Omental fat pad (tissue), 4 donors: Measurements from ENCODE around the gene HECA. TPM values are rescaled to one million over a fixed set of nuclear protein-coding genes. Genes with fewer than 3 reads are reported as not detected.

Source experiments
- ATAC-seq: fragments of 150-250 bp; one replicate; pipeline ENCODE4 v1.9.1; 2016; ENCODE audit warnings: mild to moderate bottlenecking, moderate library complexity; ENCODE audit not compliant: low FRiP score
- DNase-seq: peaks from one replicate; pipeline ENCODE4 v3.0.0-alpha.2; 2019; ENCODE audit warnings: low spot score
- CTCF ChIP-seq, 3 donors: fragments of 450-650 bp; IDR thresholded peaks; one replicate each; pipeline ENCODE4 v1.5.1; 2016 to 2017; ENCODE audit warnings: antibody characterized with exemption in 3 of 3, mild to moderate bottlenecking in 3 of 3, moderate library complexity in 2 of 3
- total RNA-seq, 4 donors: library from RNA; depleted of rRNA; stranded (reverse); fragments of >200 nt; gene quantifications; one replicate each; pipeline ENCODE4 v1.1.0, GENCODE V29; 2016

HECA gene
- total RNA-seq, 4 donors from 2014 or later = 37.6 to 59.4 (median 45.2) TPM

- DNase-seq = no peak
- TF ChIP-seq CTCF (IDR thresholded peaks at IDR 0.05) = no peak
- no peak for ATAC-seq
Measured at GRCh38 chr6:139184047-139184446, 49.2 kb downstream of the HECA start.

GRCh38 chr6:139184459-139184858, 49.6 kb downstream of the HECA start:
- no peak for ATAC-seq
- no peak for TF ChIP-seq CTCF (IDR thresholded peaks at IDR 0.05)

GRCh38 chr6:139186242-139186641, 51.4 kb downstream of the HECA start:
- ATAC-seq (no peak), DNase-seq (no peak)
- TF ChIP-seq CTCF (IDR thresholded peaks at IDR 0.05) = no peak

More at GRCh38 chr6:139184459-139184858, 49.6 kb downstream of the HECA start:
- DNase-seq = no peak

GRCh38 chr6:139186692-139187091, 51.8 kb downstream of the HECA start:
- ATAC-seq (no peak), DNase-seq (no peak)
- TF ChIP-seq CTCF (IDR thresholded peaks at IDR 0.05) = no peak

- DNase-seq (no peak), ATAC-seq (no peak)
- no peak for TF ChIP-seq CTCF (IDR thresholded peaks at IDR 0.05)
Measured at GRCh38 chr6:139187489-139187888, 52.6 kb downstream of the HECA start.

GRCh38 chr6:139189665-139190064, 54.8 kb downstream of the HECA start:
- TF ChIP-seq CTCF (IDR thresholded peaks at IDR 0.05) = no peak
- DNase-seq = no peak
- ATAC-seq = no peak

- TF ChIP-seq CTCF (IDR thresholded peaks at IDR 0.05) = no peak
- DNase-seq = no peak
- no peak for ATAC-seq
Measured at GRCh38 chr6:139194740-139195139, 59.9 kb downstream of the HECA start.
